Ishikawa (cell line): Measurements from ENCODE around the gene SLC9C2.

Source experiments
- CEBPB ChIP-seq: IDR thresholded peaks from 2 replicates; pipeline ENCODE4 v1.6.1; 2012
- CREB1 ChIP-seq: IDR thresholded peaks from 2 replicates; pipeline ENCODE4 v1.6.1; 2012; ENCODE audit warnings: low read depth
- EGR1 ChIP-seq: IDR thresholded peaks from 2 replicates; pipeline ENCODE4 v1.6.1; 2012
- FOXM1 ChIP-seq: IDR thresholded peaks from 2 replicates; pipeline ENCODE4 v1.6.1; 2012; ENCODE audit warnings: low read depth, borderline replicate concordance
- MAX ChIP-seq: IDR thresholded peaks from 2 replicates; pipeline ENCODE4 v1.6.1; 2012
- RAD21 ChIP-seq: IDR thresholded peaks from 2 replicates; pipeline ENCODE4 v1.6.1; 2012; ENCODE audit warnings: low read depth
- REST ChIP-seq: IDR thresholded peaks from 2 replicates; pipeline ENCODE4 v1.6.1; 2012; ENCODE audit warnings: low read depth, mild to moderate bottlenecking
- TAF1 ChIP-seq: IDR thresholded peaks from 2 replicates; pipeline ENCODE4 v1.6.1; 2012; ENCODE audit warnings: low read depth, mild to moderate bottlenecking
- TCF12 ChIP-seq: IDR thresholded peaks from 2 replicates; pipeline ENCODE4 v1.6.1; 2012; ENCODE audit warnings: low read depth
- TEAD4 ChIP-seq: IDR thresholded peaks from 2 replicates; pipeline ENCODE4 v1.6.1; 2012
- USF1 ChIP-seq: IDR thresholded peaks from 2 replicates; pipeline ENCODE4 v1.6.1; 2012
- YY1 ChIP-seq: IDR thresholded peaks from 2 replicates; pipeline ENCODE4 v1.6.1; 2012; ENCODE audit warnings: low read depth
- ZBTB7A ChIP-seq: IDR thresholded peaks from 2 replicates; pipeline ENCODE4 v1.6.1; 2012; ENCODE audit warnings: low read depth

Gene SLC9C2

GRCh38 chr1:173555651-173556305 is 47.1 kb downstream of the SLC9C2 start:
- TF ChIP-seq TEAD4, result no peak
- no peak for TF ChIP-seq TAF1

- TF ChIP-seq RAD21 (no peak), MAX (no peak), CREB1 (no peak), TAF1 (no peak), TEAD4 (no peak), TCF12 (no peak), FOXM1 (no peak), REST (no peak), YY1 (no peak), ZBTB7A (no peak), CEBPB (no peak)
Observed at GRCh38 chr1:173554541-173555250, 48.2 kb downstream of the SLC9C2 start.

GRCh38 chr1:173554089-173554488 is 48.8 kb downstream of the SLC9C2 start:
- TF ChIP-seq EGR1, result no peak
- TF ChIP-seq USF1, result no peak
- no peak for TF ChIP-seq YY1

- no peak for TF ChIP-seq ZBTB7A
- TF ChIP-seq EGR1, result no peak
- TF ChIP-seq TEAD4, result no peak
Observed at GRCh38 chr1:173553312-173553711, 49.6 kb downstream of the SLC9C2 start.

- TF ChIP-seq REST, result no peak
Observed at GRCh38 chr1:173551699-173552098, 51.2 kb downstream of the SLC9C2 start.

- no peak for TF ChIP-seq CREB1
- TF ChIP-seq FOXM1, result no peak
- no peak for TF ChIP-seq EGR1
- no peak for TF ChIP-seq TEAD4
- no peak for TF ChIP-seq TCF12
- TF ChIP-seq USF1, result no peak
- no peak for TF ChIP-seq REST
- no peak for TF ChIP-seq YY1
- no peak for TF ChIP-seq CEBPB
Observed at GRCh38 chr1:173549813-173550212, 53.1 kb downstream of the SLC9C2 start.
